ENCODE results near the gene RPP14. TPM values are rescaled to one million over a fixed set of nuclear protein-coding genes. Genes with fewer than 3 reads are reported as not detected.
A peak's percentile ranks its signal among the peaks of the same experiment; 100 is the strongest.
"Not testable (repeated sequence)": the region's sequence is repeated elsewhere in the genome, so short reads cannot be mapped to it uniquely, and the experiment has no call there.

Gene RPP14
- total RNA-seq, 1 donor from 2014 or later = 20.3 TPM

- no peak for TF ChIP-seq CTCF (IDR thresholded peaks at IDR 0.05; ENCODE audit: insufficient read depth, low read length, severe bottlenecking)
- DNase-seq (ENCODE audit: low read depth) (no peak), FAIRE-seq (no peak)
- H3K36me3 ChIP-seq (ENCODE audit: control insufficient read depth, insufficient read depth, low read length) = peaks cover 1% of the 10 kb centered on the region
- H3K27me3 ChIP-seq (ENCODE audit: control insufficient read depth, insufficient read depth, low read length) = no peaks in the 10 kb centered on the region
- H3K4me3 ChIP-seq (ENCODE audit: low read depth, low read length) = no peak overlapping the region
Observed at GRCh38 chr3:58261954-58262666, 43.9 kb upstream of the RPP14 start.

DNA sequence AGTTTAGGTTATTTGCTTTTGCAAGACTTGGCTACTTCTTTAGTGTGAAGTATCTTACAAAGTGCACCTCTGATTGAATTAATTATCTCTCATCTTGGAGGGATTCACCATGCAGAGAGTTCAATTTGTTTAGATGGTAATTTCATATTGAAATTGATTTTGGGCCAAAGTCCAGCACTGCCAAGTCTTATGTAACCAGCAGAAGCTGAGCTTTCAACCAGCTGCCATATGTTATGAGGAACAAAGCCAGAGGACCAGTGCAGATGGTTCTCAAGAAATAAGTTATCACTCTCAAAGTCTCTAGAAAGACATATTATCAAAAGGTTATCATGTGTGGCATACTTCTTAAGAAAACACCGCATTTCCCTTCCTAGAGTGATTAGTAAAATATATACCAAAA lies 39.5 kb upstream of the RPP14 start:
- TF ChIP-seq CTCF (IDR thresholded peaks at IDR 0.05; ENCODE audit: insufficient read depth, low read length, severe bottlenecking) = no peak
- H3K4me3 ChIP-seq (ENCODE audit: low read depth, low read length) = no peak overlapping the region
- no peak for FAIRE-seq

DNA sequence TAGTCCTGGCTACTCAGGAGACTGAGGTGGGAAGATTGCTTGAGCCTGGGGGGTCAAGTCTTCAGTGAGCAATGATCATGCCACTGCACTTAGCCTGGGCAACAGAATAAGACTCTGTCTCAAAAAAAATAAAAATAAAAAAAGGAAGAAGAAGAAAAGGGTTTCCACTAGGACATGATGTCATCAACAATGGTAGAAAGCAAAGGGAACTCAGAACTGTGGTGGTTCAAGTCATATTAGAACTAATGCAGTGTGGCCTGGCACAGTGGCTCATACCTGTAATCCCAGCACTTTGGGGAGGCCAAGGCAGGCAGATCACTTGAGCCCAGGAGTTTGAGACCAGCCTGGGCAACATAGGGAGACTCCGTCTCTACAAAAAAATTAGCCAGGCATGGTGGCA lies 38.5 kb upstream of the RPP14 start:
- not testable (repeated sequence) for H3K4me3 ChIP-seq (ENCODE audit: low read depth, low read length); FAIRE-seq; DNase-seq (ENCODE audit: low read depth); H3K36me3 ChIP-seq (ENCODE audit: control insufficient read depth, insufficient read depth, low read length); H3K27me3 ChIP-seq (ENCODE audit: control insufficient read depth, insufficient read depth, low read length)

More for the DNA sequence above, 39.5 kb upstream of the RPP14 start:
- no peaks in the 10 kb centered on the region for H3K36me3 ChIP-seq (ENCODE audit: control insufficient read depth, insufficient read depth, low read length)
- no peak for DNase-seq (ENCODE audit: low read depth)
- no peaks in the 10 kb centered on the region for H3K27me3 ChIP-seq (ENCODE audit: control insufficient read depth, insufficient read depth, low read length)

- H3K36me3 ChIP-seq (ENCODE audit: control insufficient read depth, insufficient read depth, low read length) = no peaks in the 10 kb centered on the region
- no peak for TF ChIP-seq CTCF (IDR thresholded peaks at IDR 0.05; ENCODE audit: insufficient read depth, low read length, severe bottlenecking)
- no peaks in the 10 kb centered on the region for H3K27me3 ChIP-seq (ENCODE audit: control insufficient read depth, insufficient read depth, low read length)
Observed at GRCh38 chr3:58269356-58269755, 36.7 kb upstream of the RPP14 start.

GRCh38 chr3:58270485-58270884 lies 35.6 kb upstream of the RPP14 start:
- TF ChIP-seq CTCF (IDR thresholded peaks at IDR 0.05; ENCODE audit: insufficient read depth, low read length, severe bottlenecking) = no peak
- Histone ChIP-seq H3K4me3 (ENCODE audit: low read depth, low read length) (no peak overlapping the region), H3K36me3 (ENCODE audit: control insufficient read depth, insufficient read depth, low read length) (no peaks in the 10 kb centered on the region), H3K27me3 (ENCODE audit: control insufficient read depth, insufficient read depth, low read length) (no peaks in the 10 kb centered on the region)
- FAIRE-seq = no peak
- no peak for DNase-seq (ENCODE audit: low read depth)

More at GRCh38 chr3:58269356-58269755, 36.7 kb upstream of the RPP14 start:
- no peak for FAIRE-seq
- peak; percentile 7 for DNase-seq (ENCODE audit: low read depth)
- no peak overlapping the region for H3K4me3 ChIP-seq (ENCODE audit: low read depth, low read length)

DNA sequence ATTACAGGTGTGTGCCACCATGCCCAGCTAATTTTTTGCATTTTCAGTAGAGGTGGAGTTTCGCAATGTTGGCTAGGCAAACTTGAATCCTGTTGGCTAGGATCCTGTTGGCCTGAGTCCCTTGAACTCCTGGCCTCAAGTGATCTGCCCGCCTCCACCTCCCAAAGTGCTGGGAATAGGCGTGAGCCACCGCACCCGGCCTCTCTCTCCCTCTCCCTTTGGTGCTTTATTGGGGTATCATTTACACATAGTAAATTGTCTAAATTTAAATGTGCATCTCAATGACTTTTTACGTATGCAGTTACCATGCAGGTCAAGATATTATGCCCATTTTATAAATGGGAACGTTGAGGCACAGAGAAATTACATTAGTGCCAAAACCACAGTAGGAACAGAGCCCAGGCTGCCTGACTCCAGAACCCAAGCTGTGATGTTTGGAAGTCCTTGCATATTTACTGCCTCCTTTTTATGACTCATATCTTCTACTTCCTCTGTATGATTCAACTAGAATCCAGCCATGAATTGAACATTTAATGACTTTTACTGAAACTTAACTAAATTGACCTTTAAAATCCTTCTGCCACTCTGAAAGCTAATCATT lies 34.0 kb upstream of the RPP14 start:
- peak; percentile 76 for DNase-seq (ENCODE audit: low read depth)
- no peak for FAIRE-seq
- no peaks in the 10 kb centered on the region for H3K36me3 ChIP-seq (ENCODE audit: control insufficient read depth, insufficient read depth, low read length)
- TF ChIP-seq CTCF (IDR thresholded peaks at IDR 0.05; ENCODE audit: insufficient read depth, low read length, severe bottlenecking) = no peak
- H3K4me3 ChIP-seq (ENCODE audit: low read depth, low read length) = no peak overlapping the region
- no peaks in the 10 kb centered on the region for H3K27me3 ChIP-seq (ENCODE audit: control insufficient read depth, insufficient read depth, low read length)

All from bronchial epithelial cell (primary cell).